Measurements from ENCODE around the gene DCXR. TPM values are rescaled to one million over a fixed set of nuclear protein-coding genes. Genes with fewer than 3 reads are reported as not detected.

DCXR gene
- polyA plus RNA-seq, 4 donors: 75.7 to 111 (median 91.6) TPM

GRCh38 chr17:82015311-82015971, 22.1 kb downstream of the DCXR start:
- no peak for DNase-seq (ENCODE audit: low read depth in 4 of 4, low spot score in 3 of 4)

- DNase-seq (ENCODE audit: low read depth in 4 of 4, low spot score in 3 of 4): no peak
Observed at GRCh38 chr17:82014971-82015310, 22.6 kb downstream of the DCXR start.

- no peak for DNase-seq (ENCODE audit: low read depth in 4 of 4, low spot score in 3 of 4)
Observed at GRCh38 chr17:82014432-82014831, 23.1 kb downstream of the DCXR start.

- no peak for DNase-seq (ENCODE audit: low read depth in 4 of 4, low spot score in 3 of 4)
Observed at GRCh38 chr17:82013772-82014321, 23.6 kb downstream of the DCXR start.

- no peak for DNase-seq (ENCODE audit: low read depth in 4 of 4, low spot score in 3 of 4)
Observed at GRCh38 chr17:82013341-82013740, 24.2 kb downstream of the DCXR start.

- DNase-seq (ENCODE audit: low read depth in 4 of 4, low spot score in 3 of 4): no peak
Observed at GRCh38 chr17:82012640-82013295, 24.7 kb downstream of the DCXR start.

GRCh38 chr17:82012261-82012639, 25.2 kb downstream of the DCXR start:
- DNase-seq (ENCODE audit: low read depth in 4 of 4, low spot score in 3 of 4): no peak

GRCh38 chr17:82011617-82012187, 25.8 kb downstream of the DCXR start:
- DNase-seq (ENCODE audit: low read depth in 4 of 4, low spot score in 3 of 4): no peak

GRCh38 chr17:82010575-82011525, 26.6 kb downstream of the DCXR start:
- no peak for DNase-seq (ENCODE audit: low read depth in 4 of 4, low spot score in 3 of 4)

- DNase-seq (ENCODE audit: low read depth in 4 of 4, low spot score in 3 of 4): no peak
Observed at GRCh38 chr17:82009413-82009812, 28.1 kb downstream of the DCXR start.

GRCh38 chr17:82008941-82009405, 28.5 kb downstream of the DCXR start:
- DNase-seq (ENCODE audit: low read depth in 4 of 4, low spot score in 3 of 4): no peak

GRCh38 chr17:82008258-82008940, 29.1 kb downstream of the DCXR start:
- DNase-seq (ENCODE audit: low read depth in 4 of 4, low spot score in 3 of 4): no peak

GRCh38 chr17:82007495-82008257, 29.8 kb downstream of the DCXR start:
- no peak for DNase-seq (ENCODE audit: low read depth in 4 of 4, low spot score in 3 of 4)

GRCh38 chr17:82007228-82007494, 30.3 kb downstream of the DCXR start:
- DNase-seq (ENCODE audit: low read depth in 4 of 4, low spot score in 3 of 4): no peak

- no peak for DNase-seq (ENCODE audit: low read depth in 4 of 4, low spot score in 3 of 4)
Observed at GRCh38 chr17:82006468-82007227, 30.8 kb downstream of the DCXR start.

- no peak for DNase-seq (ENCODE audit: low read depth in 4 of 4, low spot score in 3 of 4)
Observed at GRCh38 chr17:82005701-82006348, 31.7 kb downstream of the DCXR start.

- no peak for DNase-seq (ENCODE audit: low read depth in 4 of 4, low spot score in 3 of 4)
Observed at GRCh38 chr17:82004517-82005455, 32.7 kb downstream of the DCXR start.

All from right renal pelvis (tissue), 4 donors.